IMR-90 (cell line): Measurements from ENCODE around the gene ANP32B. TPM values are rescaled to one million over a fixed set of nuclear protein-coding genes. Genes with fewer than 3 reads are reported as not detected.

Experiments
- FOS ChIP-seq: fragments of 150-350 bp; IDR thresholded peaks from 2 replicates; pipeline ENCODE4 v1.6.1; 2016; ENCODE audit warnings: low read depth, low read length
- polyA plus RNA-seq, 3 experiments: library from polyadenylated mRNA; depleted of rRNA; stranded (reverse); fragments of >200 nt; gene quantifications; 2 replicates each; pipeline ENCODE4 v1.2.3, GENCODE V29; 2012; ENCODE audit warnings: low replicate concordance in 1 of 3
- total RNA-seq: library from RNA; depleted of rRNA; stranded (reverse); fragments of >200 nt; gene quantifications from 2 replicates; pipeline ENCODE4 v1.2.3, GENCODE V29; 2012
- TF ChIP-seq, protein P1 (sequence below): fragments of 150-350 bp; IDR thresholded peaks from 2 replicates; pipeline ENCODE4 v1.6.1; 2017; ENCODE audit warnings: mild to moderate bottlenecking, antibody characterized with exemption, low read length, low read depth

ANP32B gene
- total and polyA plus RNA-seq, 2 of the 4 experiments (the other 2 are of a cell fraction): 3.9 to 46.8 TPM

DNA sequence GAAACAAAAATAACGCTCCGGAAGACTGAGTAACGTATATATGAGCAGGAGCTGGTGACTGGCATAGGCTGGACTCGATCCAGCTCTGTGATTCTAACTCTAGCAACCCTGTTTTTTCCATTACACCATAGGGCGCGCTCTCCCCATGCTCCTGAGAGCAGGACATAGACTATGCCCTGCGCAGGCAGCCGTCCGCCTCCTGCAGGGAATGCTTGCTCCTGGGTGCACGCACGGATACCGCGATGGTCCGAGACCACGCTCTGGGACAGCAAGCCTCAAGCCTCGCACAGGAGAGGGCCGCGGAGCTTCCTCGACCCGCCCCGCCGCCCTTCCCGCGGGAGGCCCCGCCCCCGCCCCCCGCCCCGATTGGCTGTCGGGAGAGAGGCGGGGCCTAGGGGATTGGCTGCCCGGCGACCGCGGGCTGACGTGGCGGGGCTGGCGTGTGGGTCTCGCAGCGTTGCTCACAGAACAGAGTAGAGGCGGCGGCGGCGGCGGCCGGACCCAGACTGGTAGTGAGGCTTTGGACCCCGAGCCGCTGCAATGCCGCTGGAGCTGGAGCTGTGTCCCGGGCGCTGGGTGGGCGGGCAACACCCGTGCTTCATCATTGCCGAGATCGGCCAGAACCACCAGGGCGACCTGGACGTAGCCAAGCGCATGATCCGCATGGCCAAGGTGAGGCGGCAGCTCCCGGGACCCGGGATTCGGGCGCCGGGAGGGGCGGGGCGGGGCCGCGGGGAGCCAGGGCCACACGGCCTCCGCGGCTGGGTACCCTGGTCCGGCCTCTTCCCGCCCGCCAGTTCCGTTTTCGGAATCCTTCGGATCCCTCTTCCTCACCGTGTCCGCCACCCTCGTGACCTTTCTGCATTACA is 73.4 kb downstream of the ANP32B start, which contains the start of gene NANS (continued):
- TF ChIP-seq, protein P1, sequence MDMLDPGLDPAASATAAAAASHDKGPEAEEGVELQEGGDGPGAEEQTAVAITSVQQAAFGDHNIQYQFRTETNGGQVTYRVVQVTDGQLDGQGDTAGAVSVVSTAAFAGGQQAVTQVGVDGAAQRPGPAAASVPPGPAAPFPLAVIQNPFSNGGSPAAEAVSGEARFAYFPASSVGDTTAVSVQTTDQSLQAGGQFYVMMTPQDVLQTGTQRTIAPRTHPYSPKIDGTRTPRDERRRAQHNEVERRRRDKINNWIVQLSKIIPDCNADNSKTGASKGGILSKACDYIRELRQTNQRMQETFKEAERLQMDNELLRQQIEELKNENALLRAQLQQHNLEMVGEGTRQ: no peak
- no peak for TF ChIP-seq FOS
